Skeletal muscle satellite cell (primary cell): ENCODE measurements around the gene TRMT10C. TPM values are rescaled to one million over a fixed set of nuclear protein-coding genes. Genes with fewer than 3 reads are reported as not detected.
"Not testable (repeated sequence)": the region's sequence is repeated elsewhere in the genome, so short reads cannot be mapped to it uniquely, and the experiment has no call there.

Experiments
- H3K27me3 ChIP-seq: 2 replicates; pipeline ENCODE4 v1.7.0; 2013; ENCODE audit warnings: low read length; ENCODE audit not compliant: control insufficient read depth, insufficient read depth
- H3K36me3 ChIP-seq: 2 replicates; pipeline ENCODE4 v1.7.0; 2013; ENCODE audit warnings: mild to moderate bottlenecking, control low read depth, low read length; ENCODE audit not compliant: insufficient read depth
- H3K4me1 ChIP-seq: 2 replicates; pipeline ENCODE4 v1.7.0; 2013; ENCODE audit warnings: low read length; ENCODE audit not compliant: control insufficient read depth, insufficient read depth
- H3K4me2 ChIP-seq: 2 replicates; pipeline ENCODE4 v1.7.0; 2013; ENCODE audit warnings: mild to moderate bottlenecking, low read length
- H3K4me3 ChIP-seq: 2 replicates; pipeline ENCODE4 v1.7.0; 2013; ENCODE audit warnings: low read length
- H3K9ac ChIP-seq: 2 replicates; pipeline ENCODE4 v1.7.0; 2013; ENCODE audit warnings: mild to moderate bottlenecking, low read depth, low read length, moderate library complexity
- H3K9me3 ChIP-seq: replicated peaks from 2 replicates; pipeline ENCODE4 v1.7.0; 2013; ENCODE audit warnings: mild to moderate bottlenecking, control low read depth, low read length
- small RNA-seq: library from RNA; depleted of rRNA; stranded (forward); fragments of <200 nt; gene quantifications from one replicate; pipeline ENCODE3, GENCODE V24; 2012

The TRMT10C gene

GRCh38 chr3:101602731-101603130 lies 41.1 kb downstream of the TRMT10C start:
- H3K9me3 ChIP-seq: no peaks in the 10 kb centered on the region
- peaks cover 5% of the 10 kb centered on the region for H3K36me3 ChIP-seq
- H3K4me2 ChIP-seq: no peak overlapping the region
- no peak overlapping the region for H3K4me3 ChIP-seq
- no peaks in the 10 kb centered on the region for H3K4me1 ChIP-seq
- no peaks in the 10 kb centered on the region for H3K27me3 ChIP-seq
- no peak overlapping the region for H3K9ac ChIP-seq

- Histone ChIP-seq H3K4me3 (no peak overlapping the region), H3K27me3 (no peaks in the 10 kb centered on the region), H3K9ac (no peak overlapping the region), H3K4me2 (no peak overlapping the region), H3K36me3 (peaks cover 5% of the 10 kb centered on the region), H3K4me1 (no peaks in the 10 kb centered on the region), H3K9me3 (no peaks in the 10 kb centered on the region)
Observed at GRCh38 chr3:101603184-101603583, 41.5 kb downstream of the TRMT10C start.

GRCh38 chr3:101605398-101605797 lies 43.7 kb downstream of the TRMT10C start:
- not testable (repeated sequence) for H3K4me2 ChIP-seq

GRCh38 chr3:101611023-101611422 lies 49.4 kb downstream of the TRMT10C start:
- H3K9me3 ChIP-seq: no peaks in the 10 kb centered on the region
- no peaks in the 10 kb centered on the region for H3K4me1 ChIP-seq
- H3K9ac ChIP-seq: no peak overlapping the region
- H3K4me2 ChIP-seq: no peak overlapping the region
- H3K27me3 ChIP-seq: no peaks in the 10 kb centered on the region
- no peak overlapping the region for H3K4me3 ChIP-seq
- H3K36me3 ChIP-seq: no peaks in the 10 kb centered on the region

More at GRCh38 chr3:101605398-101605797, 43.7 kb downstream of the TRMT10C start:
- not testable (repeated sequence) for H3K4me1 ChIP-seq, H3K9ac ChIP-seq, H3K9me3 ChIP-seq, H3K4me3 ChIP-seq, H3K36me3 ChIP-seq, H3K27me3 ChIP-seq

GRCh38 chr3:101613014-101613413 lies 51.3 kb downstream of the TRMT10C start:
- H3K4me3 ChIP-seq, H3K4me2 ChIP-seq, H3K9ac ChIP-seq, H3K4me1 ChIP-seq, H3K27me3 ChIP-seq, H3K36me3 ChIP-seq, H3K9me3 ChIP-seq: not testable (repeated sequence)

- Histone ChIP-seq H3K4me1 (no peaks in the 10 kb centered on the region), H3K9ac (no peak overlapping the region), H3K27me3 (no peaks in the 10 kb centered on the region), H3K4me3 (no peak overlapping the region), H3K4me2 (no peak overlapping the region), H3K9me3 (no peaks in the 10 kb centered on the region), H3K36me3 (no peaks in the 10 kb centered on the region)
Observed at GRCh38 chr3:101615525-101615924, 53.9 kb downstream of the TRMT10C start.

Small RNA genes within 50 kb of the gene (small RNA-seq; reads per million reads assigned to genes)
- not detected for gene RNU6-1256P
